ENCODE measurements around the gene FAM9C. TPM values are rescaled to one million over a fixed set of nuclear protein-coding genes. Genes with fewer than 3 reads are reported as not detected.

FAM9C gene
- total and polyA plus RNA-seq, 2 donors (not counting 1 experiment from before 2014, with no cell fraction given), result not detected

GRCh38 chrX:13051529-13052172 is 7.2 kb upstream of the FAM9C start:
- Mint-ChIP-seq H3K9me3 (ENCODE audit: insufficient read depth) (no peaks in the 10 kb centered on the region), H3K27me3 (no peaks in the 10 kb centered on the region), H3K27ac (peak overlapping the region; percentile 93), H3K4me1 (peaks cover 51% of the 10 kb centered on the region), H3K4me3 (peak overlapping the region; percentile 45)
- H3K27me3 ChIP-seq (replicated peaks in 1 of 4; ENCODE audit: control extremely low read depth in 1 of 4, control insufficient read depth in 3 of 4, insufficient read depth in 4 of 4, low read length in 3 of 4), result no peaks in the 10 kb centered on the region
- ChIA-PET CTCF (interaction anchor here (1.0 to 1.7 kb wide), 4 partner anchors 23 to 40 kb away, joined by 3 to 8 read pairs (median 5); no protein-coding TSS in a partner anchor), POLR2A (interaction anchor here (0.5 to 1.4 kb wide), 4 partner anchors 12 to 1746 kb away, joined by 3 to 9 read pairs (median 5); no protein-coding TSS in a partner anchor)
- H3K27ac ChIP-seq (ENCODE audit: low read length in 2 of 2), result peak overlapping the region; percentile 79 to 85
- no peaks in the 10 kb centered on the region for H3K79me2 ChIP-seq (ENCODE audit: control insufficient read depth, insufficient read depth, low read length)
- WGBS (ENCODE audit: insufficient coverage), result no CpG with 5 or more reads among the region's 4 CpGs
- no peaks in the 10 kb centered on the region for H4K20me1 ChIP-seq (ENCODE audit: control insufficient read depth, insufficient read depth, low read length, poor library complexity, severe bottlenecking)
- peak overlapping the region; percentile 13 for H3K9ac ChIP-seq (ENCODE audit: low read length)
- H3K9me3 ChIP-seq (ENCODE audit: control extremely low read depth in 1 of 3, control insufficient read depth in 2 of 3, insufficient read depth in 1 of 3, low read length in 2 of 3), result peaks cover 0 to 3% (median 0%) of the 10 kb centered on the region in 3 donors
- DNase-seq (peak; percentile 69), ATAC-seq (ENCODE audit: low read depth) (peak; percentile 76)
- intact Hi-C loops (cut with micrococcal nuclease), result loop anchor here (1.0 to 5.0 kb wide), 4 partner anchors 34 to 100 kb away; no protein-coding TSS in a partner anchor
- H2AFZ ChIP-seq (ENCODE audit: insufficient read depth, low read depth, low read length, poor library complexity, severe bottlenecking), result peak overlapping the region; percentile 39
- H3K4me1 ChIP-seq (ENCODE audit: control insufficient read depth in 2 of 2, insufficient read depth in 2 of 2, low read length in 2 of 2), result peaks cover 35 to 42% of the 10 kb centered on the region in 2 donors
- no peak overlapping the region for H3K4me3 ChIP-seq (ENCODE audit: control extremely low read depth in 1 of 5, extremely low read depth in 1 of 5, insufficient read depth in 1 of 5, low read depth in 2 of 5, low read length in 4 of 5)
- TF ChIP-seq, protein P1, sequence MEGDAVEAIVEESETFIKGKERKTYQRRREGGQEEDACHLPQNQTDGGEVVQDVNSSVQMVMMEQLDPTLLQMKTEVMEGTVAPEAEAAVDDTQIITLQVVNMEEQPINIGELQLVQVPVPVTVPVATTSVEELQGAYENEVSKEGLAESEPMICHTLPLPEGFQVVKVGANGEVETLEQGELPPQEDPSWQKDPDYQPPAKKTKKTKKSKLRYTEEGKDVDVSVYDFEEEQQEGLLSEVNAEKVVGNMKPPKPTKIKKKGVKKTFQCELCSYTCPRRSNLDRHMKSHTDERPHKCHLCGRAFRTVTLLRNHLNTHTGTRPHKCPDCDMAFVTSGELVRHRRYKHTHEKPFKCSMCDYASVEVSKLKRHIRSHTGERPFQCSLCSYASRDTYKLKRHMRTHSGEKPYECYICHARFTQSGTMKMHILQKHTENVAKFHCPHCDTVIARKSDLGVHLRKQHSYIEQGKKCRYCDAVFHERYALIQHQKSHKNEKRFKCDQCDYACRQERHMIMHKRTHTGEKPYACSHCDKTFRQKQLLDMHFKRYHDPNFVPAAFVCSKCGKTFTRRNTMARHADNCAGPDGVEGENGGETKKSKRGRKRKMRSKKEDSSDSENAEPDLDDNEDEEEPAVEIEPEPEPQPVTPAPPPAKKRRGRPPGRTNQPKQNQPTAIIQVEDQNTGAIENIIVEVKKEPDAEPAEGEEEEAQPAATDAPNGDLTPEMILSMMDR (IDR thresholded peaks at IDR 0.05), result no peak
- TF ChIP-seq EZH2 (IDR thresholded peaks at IDR 0.05; ENCODE audit: borderline replicate concordance, insufficient read depth, low read depth, low read length, poor library complexity, severe bottlenecking), result no peak
- peak overlapping the region; percentile 55 for H3K4me2 ChIP-seq (replicated peaks; ENCODE audit: low read depth, low read length, poor library complexity, severe bottlenecking)
- H3K36me3 ChIP-seq (replicated peaks in 1 of 2; ENCODE audit: control extremely low read depth in 1 of 2, control insufficient read depth in 1 of 2, extremely low read depth in 1 of 2, insufficient read depth in 2 of 2, low read length in 1 of 2), result no peaks in the 10 kb centered on the region

- Histone ChIP-seq H3K27me3 (replicated peaks in 1 of 4; ENCODE audit: control extremely low read depth in 1 of 4, control insufficient read depth in 3 of 4, insufficient read depth in 4 of 4, low read length in 3 of 4) (no peaks in the 10 kb centered on the region), H3K79me2 (ENCODE audit: control insufficient read depth, insufficient read depth, low read length) (no peaks in the 10 kb centered on the region), H3K9me3 (ENCODE audit: control extremely low read depth in 1 of 3, control insufficient read depth in 2 of 3, insufficient read depth in 1 of 3, low read length in 2 of 3) (peaks cover 0 to 3% (median 0%) of the 10 kb centered on the region in 3 donors), H3K9ac (ENCODE audit: low read length) (no peak overlapping the region), H3K4me3 (ENCODE audit: control extremely low read depth in 1 of 5, extremely low read depth in 1 of 5, insufficient read depth in 1 of 5, low read depth in 2 of 5, low read length in 4 of 5) (no peak overlapping the region), H3K4me2 (replicated peaks; ENCODE audit: low read depth, low read length, poor library complexity, severe bottlenecking) (peak overlapping the region; percentile 55), H2AFZ (ENCODE audit: insufficient read depth, low read depth, low read length, poor library complexity, severe bottlenecking) (no peak overlapping the region), H3K27ac (ENCODE audit: low read length in 2 of 2) (peak overlapping the region; percentile 79 to 85), H3K36me3 (replicated peaks in 1 of 2; ENCODE audit: control extremely low read depth in 1 of 2, control insufficient read depth in 1 of 2, extremely low read depth in 1 of 2, insufficient read depth in 2 of 2, low read length in 1 of 2) (no peaks in the 10 kb centered on the region), H4K20me1 (ENCODE audit: control insufficient read depth, insufficient read depth, low read length, poor library complexity, severe bottlenecking) (no peaks in the 10 kb centered on the region), H3K4me1 (ENCODE audit: control insufficient read depth in 2 of 2, insufficient read depth in 2 of 2, low read length in 2 of 2) (peaks cover 39 to 42% of the 10 kb centered on the region in 2 donors)
- ATAC-seq (ENCODE audit: low read depth) (no peak), DNase-seq (no peak)
- peak overlapping the region; percentile 45 for H3K4me3 Mint-ChIP-seq
- H3K27ac Mint-ChIP-seq, result peak overlapping the region; percentile 93
- CTCF ChIA-PET, result interaction anchor here (1.0 to 1.7 kb wide), 4 partner anchors 23 to 41 kb away, joined by 3 to 8 read pairs (median 5); no protein-coding TSS in a partner anchor
- intact Hi-C loops (cut with micrococcal nuclease), result loop anchor here (1.0 to 5.0 kb wide), 4 partner anchors 34 to 100 kb away; no protein-coding TSS in a partner anchor
- POLR2A ChIA-PET, result interaction anchor here (1.0 kb wide), 1 partner anchor 12 kb away, joined by 9 read pairs; no protein-coding TSS in a partner anchor
- TF ChIP-seq, protein P1 (IDR thresholded peaks at IDR 0.05), result no peak
- TF ChIP-seq EZH2 (IDR thresholded peaks at IDR 0.05; ENCODE audit: borderline replicate concordance, insufficient read depth, low read depth, low read length, poor library complexity, severe bottlenecking), result no peak
- no peaks in the 10 kb centered on the region for H3K9me3 Mint-ChIP-seq (ENCODE audit: insufficient read depth)
- WGBS (ENCODE audit: insufficient coverage), result no CpG with 5 or more reads among the region's 1 CpG
- H3K27me3 Mint-ChIP-seq, result no peaks in the 10 kb centered on the region
- H3K4me1 Mint-ChIP-seq, result peaks cover 54% of the 10 kb centered on the region
These were observed 6.7 kb upstream of the FAM9C start for GRCh38 chrX:13051167-13051528.

All from B cell (primary cell).